Effector memory CD4-positive, alpha-beta T cell (primary cell): Measurements from ENCODE around the gene FGFR4.

ENCODE experiments used
- DNase-seq, 3 donors: peaks; one replicate each; pipeline ENCODE4 v3.0.0-alpha.2; 2020
- H3K27ac ChIP-seq: 2 replicates; pipeline ENCODE4 v1.7.0; 2013; ENCODE audit warnings: mild to moderate bottlenecking, low read length, moderate library complexity; ENCODE audit not compliant: insufficient read depth, poor library complexity, severe bottlenecking
- H3K27me3 ChIP-seq: replicated peaks from 2 replicates; pipeline ENCODE4 v1.7.0; 2013; ENCODE audit warnings: mild to moderate bottlenecking, low read length; ENCODE audit not compliant: insufficient read depth, control insufficient read depth, poor library complexity, severe bottlenecking
- H3K36me3 ChIP-seq: 2 replicates; pipeline ENCODE4 v1.7.0; 2013; ENCODE audit warnings: mild to moderate bottlenecking, low read length, moderate library complexity; ENCODE audit not compliant: control insufficient read depth, insufficient read depth
- H3K4me1 ChIP-seq: 2 replicates; pipeline ENCODE4 v1.7.0; 2013; ENCODE audit warnings: low read length, mild to moderate bottlenecking; ENCODE audit not compliant: control insufficient read depth, insufficient read depth, poor library complexity, severe bottlenecking
- H3K4me3 ChIP-seq: 2 replicates; pipeline ENCODE4 v1.7.0; 2013; ENCODE audit warnings: low read length, low read depth, mild to moderate bottlenecking; ENCODE audit not compliant: insufficient read depth, poor library complexity, severe bottlenecking
- H3K9me3 ChIP-seq: 2 replicates; pipeline ENCODE4 v1.7.0; 2013; ENCODE audit warnings: mild to moderate bottlenecking, low read length, moderate library complexity; ENCODE audit not compliant: control insufficient read depth

Gene FGFR4

DNA sequence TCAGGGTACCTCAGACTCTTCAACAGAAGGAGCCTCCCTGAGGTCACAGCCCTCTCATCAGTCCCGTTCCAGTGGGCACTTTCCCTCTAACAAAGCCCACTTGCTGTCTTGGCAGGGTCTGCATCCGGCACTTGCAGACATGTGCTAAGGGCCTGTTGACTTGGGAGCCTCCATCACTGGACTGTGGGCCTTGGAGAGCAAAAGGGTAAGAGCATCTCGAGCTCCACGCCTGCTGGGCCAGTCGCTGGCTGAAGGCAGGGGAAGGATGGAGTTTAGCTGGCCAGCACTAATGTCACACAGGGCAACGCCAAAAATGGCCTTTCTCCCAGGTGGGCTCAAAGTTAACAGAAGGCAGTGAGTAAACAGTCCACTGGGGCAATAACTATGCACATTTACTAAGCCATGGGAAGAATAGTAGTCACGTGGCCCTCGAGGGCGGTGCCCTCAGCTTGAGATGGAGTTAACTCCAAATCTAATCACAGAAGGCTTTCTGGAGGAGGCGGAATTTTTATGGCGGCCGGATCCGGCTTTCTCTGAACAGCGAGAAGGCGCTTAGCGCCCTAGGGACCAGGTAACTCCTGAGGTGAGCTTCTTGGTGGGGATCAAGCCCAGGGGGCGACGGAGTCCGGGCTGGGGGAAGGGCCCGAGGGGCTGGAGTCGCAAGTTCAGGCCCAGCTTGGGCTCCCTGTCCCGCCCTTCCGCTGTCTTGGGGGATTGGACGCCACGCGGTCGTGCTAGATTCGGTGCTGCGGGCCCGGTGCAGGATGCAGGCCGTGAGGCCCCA, 44.8 kb downstream of the FGFR4 start:
- Histone ChIP-seq H3K4me1 (peaks cover 42% of the 10 kb centered on the region), H3K9me3 (no peaks in the 10 kb centered on the region), H3K4me3 (no peak overlapping the region), H3K27ac (no peak overlapping the region), H3K27me3 (no peaks in the 10 kb centered on the region), H3K36me3 (peaks cover 11% of the 10 kb centered on the region)
- DNase-seq, result no peak

DNA sequence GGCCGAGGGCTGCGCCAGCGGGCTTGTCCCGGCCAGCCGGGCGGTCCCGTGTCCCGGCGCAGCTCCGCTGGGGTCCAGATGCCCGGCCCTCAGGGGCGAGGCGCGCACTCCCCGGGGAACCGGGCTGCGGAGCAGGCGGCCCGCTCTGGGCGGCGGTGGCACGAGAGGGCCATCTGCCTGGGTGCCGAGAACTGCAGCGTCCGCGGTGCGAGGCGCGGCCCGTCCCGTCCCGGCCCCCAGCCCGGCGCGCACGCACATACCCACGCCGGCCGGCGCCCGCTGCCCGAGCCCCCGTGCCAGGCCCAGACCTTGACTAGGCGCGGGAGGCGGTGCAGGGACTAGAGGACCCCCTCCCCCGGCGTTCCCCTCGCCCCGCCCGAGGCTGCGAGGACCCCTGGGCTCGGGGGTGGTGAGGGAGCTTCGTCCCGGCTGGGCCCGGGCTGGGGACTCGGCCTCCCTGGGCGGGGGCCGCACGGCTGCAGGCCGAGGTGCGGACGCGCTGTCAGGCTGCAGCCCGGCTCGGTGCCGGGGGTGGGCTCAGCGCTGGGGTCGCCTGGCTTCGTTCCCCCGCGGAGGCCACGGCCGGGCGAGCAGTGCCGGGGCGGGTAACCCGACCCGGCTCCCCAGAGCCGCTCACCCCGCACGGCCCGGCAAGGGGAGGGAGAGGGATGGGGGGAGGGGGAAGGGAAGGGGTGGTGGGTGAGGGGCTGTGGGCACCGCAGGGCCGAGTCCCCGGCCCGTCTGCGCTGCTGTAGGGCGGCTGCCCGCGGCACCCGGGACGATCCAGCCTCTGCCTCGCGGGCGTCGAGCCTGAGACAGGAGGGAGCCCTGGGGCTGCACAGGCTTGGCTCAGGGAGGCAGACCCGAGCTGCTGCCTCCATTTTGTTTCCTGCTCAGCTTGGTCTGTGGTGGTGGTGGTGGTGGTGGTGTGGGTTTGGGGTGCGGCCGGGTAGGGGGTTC, 45.7 kb downstream of the FGFR4 start:
- Histone ChIP-seq H3K27ac (peak overlapping the region; percentile 74), H3K9me3 (no peaks in the 10 kb centered on the region), H3K4me3 (peak overlapping the region; percentile 34), H3K4me1 (peaks cover 50% of the 10 kb centered on the region), H3K27me3 (no peaks in the 10 kb centered on the region), H3K36me3 (peaks cover 16% of the 10 kb centered on the region)
- peak; percentile 36 to 46 (median 40) for DNase-seq

- Histone ChIP-seq H3K36me3 (peaks cover 16% of the 10 kb centered on the region), H3K9me3 (no peaks in the 10 kb centered on the region), H3K27me3 (no peaks in the 10 kb centered on the region), H3K27ac (peak within 1 kb of the TSS; percentile 79), H3K4me1 (peaks cover 52% of the 10 kb centered on the region), H3K4me3 (peak within 1 kb of the TSS; percentile 67)
- DNase-seq, result peak; percentile 81 to 85 (median 82)
Measured at GRCh38 chr5:177133096-177133852, 46.6 kb downstream of the FGFR4 start, which contains the start of gene NSD1. NSD1 (plus strand) TSS chr5:177133773; CDS start chr5:177135104, 1,331 bp downstream.

GRCh38 chr5:177133853-177134696, 47.4 kb downstream of the FGFR4 start:
- H3K9me3 ChIP-seq, result no peaks in the 10 kb centered on the region
- peak overlapping the region; percentile 79 for H3K27ac ChIP-seq
- DNase-seq, result peak in 2 of 3 donors; percentile 20 to 27
- peaks cover 44% of the 10 kb centered on the region for H3K4me1 ChIP-seq
- H3K4me3 ChIP-seq, result peak overlapping the region; percentile 67
- H3K36me3 ChIP-seq, result peaks cover 16% of the 10 kb centered on the region
- H3K27me3 ChIP-seq, result no peaks in the 10 kb centered on the region

DNA sequence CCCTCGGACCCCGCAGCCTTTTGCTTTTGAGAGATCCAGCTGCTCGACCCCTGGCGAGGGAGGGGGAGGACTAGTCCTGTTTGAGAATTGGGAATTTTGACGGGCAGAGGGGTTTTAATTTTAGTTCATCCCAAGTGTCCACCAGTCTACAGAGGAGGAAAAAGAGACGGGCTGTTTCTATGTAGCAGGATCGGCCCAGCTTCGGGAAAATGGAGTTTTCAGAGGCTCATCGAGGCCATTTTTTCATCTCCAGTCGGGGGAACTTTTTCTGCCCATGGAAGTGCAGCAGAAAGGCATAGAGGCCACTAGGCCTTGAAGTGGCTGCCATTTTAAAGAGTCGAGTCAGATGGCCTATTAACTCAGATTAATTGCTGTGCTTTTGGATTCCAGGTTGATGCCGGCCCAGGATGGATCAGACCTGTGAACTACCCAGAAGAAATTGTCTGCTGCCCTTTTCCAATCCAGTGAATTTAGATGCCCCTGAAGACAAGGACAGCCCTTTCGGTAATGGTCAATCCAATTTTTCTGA, 48.0 kb downstream of the FGFR4 start:
- no peaks in the 10 kb centered on the region for H3K27me3 ChIP-seq
- peaks cover 44% of the 10 kb centered on the region for H3K4me1 ChIP-seq
- peak overlapping the region; percentile 67 for H3K4me3 ChIP-seq

DNA sequence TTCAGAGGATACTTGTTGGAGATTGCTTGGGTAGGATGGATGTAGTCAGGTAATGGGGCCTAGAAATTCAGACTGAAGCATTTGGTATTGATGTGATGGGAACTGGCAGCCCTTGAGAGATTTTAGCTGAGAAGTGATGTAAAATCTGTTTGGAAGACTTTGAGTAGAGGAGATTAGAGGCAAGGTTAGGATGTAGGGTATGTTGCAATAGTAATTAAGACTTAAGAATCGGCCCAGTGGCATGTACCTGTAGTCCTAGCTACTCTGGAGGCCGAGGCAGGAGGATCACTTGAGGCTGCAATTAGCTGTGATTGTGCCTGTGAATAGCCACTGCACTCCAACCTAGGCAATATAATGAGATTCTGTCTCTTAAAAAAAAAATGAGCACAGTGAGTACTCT, 53.6 kb downstream of the FGFR4 start:
- Histone ChIP-seq H3K36me3 (peaks cover 18% of the 10 kb centered on the region), H3K9me3 (no peaks in the 10 kb centered on the region), H3K4me3 (no peak overlapping the region), H3K27ac (no peak overlapping the region), H3K4me1 (peaks cover 34% of the 10 kb centered on the region), H3K27me3 (no peaks in the 10 kb centered on the region)
- DNase-seq, result no peak

More for the DNA sequence above, 48.0 kb downstream of the FGFR4 start:
- peaks cover 16% of the 10 kb centered on the region for H3K36me3 ChIP-seq
- peak overlapping the region; percentile 79 for H3K27ac ChIP-seq
- H3K9me3 ChIP-seq, result no peaks in the 10 kb centered on the region
- no peak for DNase-seq

DNA sequence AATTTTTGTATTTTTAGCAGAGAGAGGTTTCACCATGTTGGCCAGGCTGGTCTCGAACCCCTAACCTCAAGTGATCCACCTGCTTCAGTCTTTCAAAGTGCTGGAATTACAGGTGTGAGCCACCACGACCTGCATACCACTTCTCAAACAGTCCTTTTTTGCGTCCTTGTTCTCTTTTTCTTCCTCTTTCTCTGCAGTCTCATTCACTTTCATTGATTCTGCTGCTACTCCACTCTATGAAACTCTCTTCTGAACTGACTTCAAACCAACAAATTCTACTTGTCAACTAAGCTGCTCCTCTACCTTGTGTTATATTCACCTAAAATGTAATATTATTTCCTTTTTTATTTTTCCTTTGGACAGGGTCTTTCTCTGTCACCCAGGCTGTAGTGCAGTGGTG, 54.8 kb downstream of the FGFR4 start:
- H3K9me3 ChIP-seq, result no peaks in the 10 kb centered on the region
- H3K4me1 ChIP-seq, result peaks cover 22% of the 10 kb centered on the region
- no peaks in the 10 kb centered on the region for H3K27me3 ChIP-seq
- DNase-seq, result no peak
- no peak overlapping the region for H3K4me3 ChIP-seq
- no peak overlapping the region for H3K27ac ChIP-seq
- peaks cover 12% of the 10 kb centered on the region for H3K36me3 ChIP-seq

DNA sequence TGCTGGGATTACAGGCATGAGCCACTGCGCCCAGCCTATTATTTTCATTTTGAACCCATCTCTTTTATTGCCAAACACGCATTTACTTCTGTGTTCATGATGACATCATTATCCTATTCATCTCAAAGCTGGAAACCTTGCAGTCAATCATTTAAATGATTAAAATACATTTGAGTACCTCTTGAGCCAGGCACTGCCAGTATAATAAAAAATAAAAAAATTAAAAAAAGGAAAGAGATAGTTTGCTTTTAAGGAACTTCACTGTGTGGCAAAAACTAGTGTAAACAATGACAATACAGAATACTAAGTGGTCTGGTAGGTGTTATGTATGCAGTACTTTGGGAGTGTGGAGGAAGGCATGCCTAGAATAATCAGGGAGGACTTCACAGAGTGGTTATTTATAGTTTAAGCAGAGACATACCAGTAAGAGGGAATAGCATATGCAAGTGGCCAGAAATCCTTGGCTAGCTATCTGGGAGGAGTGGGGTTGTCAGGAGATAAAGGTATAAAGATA, 55.4 kb downstream of the FGFR4 start:
- Histone ChIP-seq H3K36me3 (peaks cover 11% of the 10 kb centered on the region), H3K27ac (no peak overlapping the region), H3K4me1 (peaks cover 16% of the 10 kb centered on the region), H3K9me3 (no peaks in the 10 kb centered on the region), H3K27me3 (no peaks in the 10 kb centered on the region), H3K4me3 (no peak overlapping the region)
- no peak for DNase-seq
